HUES6 (cell line): Measurements from ENCODE around the gene KRTAP19-7.

Source experiments
- H3K27ac ChIP-seq: 2 replicates; pipeline ENCODE4 v1.7.0; 2013; ENCODE audit warnings: low read depth, mild to moderate bottlenecking, low read length, inconsistent platforms
- H3K27me3 ChIP-seq: 2 replicates; pipeline ENCODE4 v1.6.1; 2013; ENCODE audit warnings: low read length; ENCODE audit not compliant: control insufficient read depth, insufficient read depth
- H3K36me3 ChIP-seq: 2 replicates; pipeline ENCODE4 v1.6.1; 2013; ENCODE audit warnings: low read length; ENCODE audit not compliant: control insufficient read depth, insufficient read depth
- H3K4me1 ChIP-seq: 2 replicates; pipeline ENCODE4 v1.6.1; 2013; ENCODE audit warnings: low read length; ENCODE audit not compliant: control insufficient read depth, insufficient read depth
- H3K4me3 ChIP-seq: 2 replicates; pipeline ENCODE4 v1.5.1; 2013; ENCODE audit warnings: low read depth, low read length
- H3K9ac ChIP-seq: one replicate; pipeline ENCODE4 v1.6.1; 2013; ENCODE audit warnings: mild to moderate bottlenecking, low read length
- H3K9me3 ChIP-seq: 2 replicates; pipeline ENCODE4 v1.6.1; 2013; ENCODE audit warnings: low read depth, low read length; ENCODE audit not compliant: control insufficient read depth, insufficient read depth

Gene KRTAP19-7

GRCh38 chr21:30563630-30564029 lies 2.5 kb upstream of the KRTAP19-7 start:
- H3K27ac ChIP-seq: no peak overlapping the region
- H3K4me3 ChIP-seq: no peak overlapping the region
- no peaks in the 10 kb centered on the region for H3K36me3 ChIP-seq
- no peak overlapping the region for H3K9ac ChIP-seq
- H3K4me1 ChIP-seq: no peaks in the 10 kb centered on the region
- no peaks in the 10 kb centered on the region for H3K27me3 ChIP-seq
- no peaks in the 10 kb centered on the region for H3K9me3 ChIP-seq

GRCh38 chr21:30563072-30563471 lies 2.0 kb upstream of the KRTAP19-7 start:
- no peaks in the 10 kb centered on the region for H3K36me3 ChIP-seq
- no peaks in the 10 kb centered on the region for H3K27me3 ChIP-seq
- no peak overlapping the region for H3K4me3 ChIP-seq
- no peak overlapping the region for H3K27ac ChIP-seq
- H3K9ac ChIP-seq: no peak overlapping the region
- H3K9me3 ChIP-seq: no peaks in the 10 kb centered on the region
- no peaks in the 10 kb centered on the region for H3K4me1 ChIP-seq

GRCh38 chr21:30561957-30562356 lies 843 bp upstream of the KRTAP19-7 start:
- Histone ChIP-seq H3K36me3 (no peaks in the 10 kb centered on the region), H3K9ac (no peak overlapping the region), H3K27ac (no peak overlapping the region), H3K4me3 (no peak overlapping the region), H3K27me3 (no peaks in the 10 kb centered on the region), H3K4me1 (no peaks in the 10 kb centered on the region), H3K9me3 (no peaks in the 10 kb centered on the region)

- Histone ChIP-seq H3K4me1 (no peaks in the 10 kb centered on the region), H3K9me3 (no peaks in the 10 kb centered on the region), H3K36me3 (no peaks in the 10 kb centered on the region), H3K4me3 (no peak overlapping the region), H3K27ac (no peak overlapping the region), H3K27me3 (no peaks in the 10 kb centered on the region), H3K9ac (no peak overlapping the region)
Observed at GRCh38 chr21:30555095-30555494, 6.0 kb downstream of the KRTAP19-7 start.

- Histone ChIP-seq H3K9ac (no peak overlapping the region), H3K4me3 (no peak overlapping the region), H3K27ac (no peak overlapping the region), H3K27me3 (no peaks in the 10 kb centered on the region), H3K4me1 (no peaks in the 10 kb centered on the region), H3K36me3 (no peaks in the 10 kb centered on the region), H3K9me3 (no peaks in the 10 kb centered on the region)
Observed at GRCh38 chr21:30552782-30553181, 8.3 kb downstream of the KRTAP19-7 start.

- H3K9me3 ChIP-seq: no peaks in the 10 kb centered on the region
Observed at GRCh38 chr21:30541764-30542163, 19.4 kb downstream of the KRTAP19-7 start, which contains the start of gene KRTAP19-6. TSS of gene KRTAP19-6 (minus strand) at chr21:30541864. CDS start at chr21:30541833, 31 bp downstream.

GRCh38 chr21:30518876-30519275 lies 42.2 kb downstream of the KRTAP19-7 start:
- H3K4me1 ChIP-seq: no peaks in the 10 kb centered on the region
- H3K36me3 ChIP-seq: no peaks in the 10 kb centered on the region
- no peak overlapping the region for H3K4me3 ChIP-seq
- H3K27me3 ChIP-seq: no peaks in the 10 kb centered on the region
- no peak overlapping the region for H3K9ac ChIP-seq
- H3K9me3 ChIP-seq: peaks cover 5% of the 10 kb centered on the region; the same call in 1 of the 2 replicates
- no peak overlapping the region for H3K27ac ChIP-seq

More at GRCh38 chr21:30541764-30542163, 19.4 kb downstream of the KRTAP19-7 start, which contains the start of gene KRTAP19-6:
- Histone ChIP-seq H3K4me1 (no peaks in the 10 kb centered on the region), H3K27ac (no peak within 1 kb of the TSS), H3K4me3 (no peak within 1 kb of the TSS), H3K9ac (no peak within 1 kb of the TSS), H3K36me3 (no peaks in the 10 kb centered on the region), H3K27me3 (no peaks in the 10 kb centered on the region)

- Histone ChIP-seq H3K4me1 (no peaks in the 10 kb centered on the region), H3K9ac (no peak overlapping the region), H3K27ac (no peak overlapping the region), H3K36me3 (no peaks in the 10 kb centered on the region), H3K9me3 (no peaks in the 10 kb centered on the region), H3K27me3 (no peaks in the 10 kb centered on the region), H3K4me3 (no peak overlapping the region)
Observed at GRCh38 chr21:30515681-30516080, 45.4 kb downstream of the KRTAP19-7 start.
